A549 treated with RU486 at 1 μM for 4 hours (cell line): Measurements from ENCODE around the gene TMEM202. TPM values are rescaled to one million over a fixed set of nuclear protein-coding genes. Genes with fewer than 3 reads are reported as not detected.

Source experiments
- total RNA-seq: library from RNA; stranded (reverse); fragments of 200-300 nt; extraction: Qiagen RNA extraction; gene quantifications from 5 replicates; pipeline ENCODE4 v1.2.3, GENCODE V29; 2022; ENCODE audit warnings: low read depth

The TMEM202 gene
- total RNA-seq, result not detected in 5 replicates

GRCh38 chr15:72397796-72398588, at the start of gene TMEM202:
Gene TMEM202, plus strand, starts transcription at chr15:72398305. Its CDS starts 22 bp downstream, at chr15:72398327.

DNA sequence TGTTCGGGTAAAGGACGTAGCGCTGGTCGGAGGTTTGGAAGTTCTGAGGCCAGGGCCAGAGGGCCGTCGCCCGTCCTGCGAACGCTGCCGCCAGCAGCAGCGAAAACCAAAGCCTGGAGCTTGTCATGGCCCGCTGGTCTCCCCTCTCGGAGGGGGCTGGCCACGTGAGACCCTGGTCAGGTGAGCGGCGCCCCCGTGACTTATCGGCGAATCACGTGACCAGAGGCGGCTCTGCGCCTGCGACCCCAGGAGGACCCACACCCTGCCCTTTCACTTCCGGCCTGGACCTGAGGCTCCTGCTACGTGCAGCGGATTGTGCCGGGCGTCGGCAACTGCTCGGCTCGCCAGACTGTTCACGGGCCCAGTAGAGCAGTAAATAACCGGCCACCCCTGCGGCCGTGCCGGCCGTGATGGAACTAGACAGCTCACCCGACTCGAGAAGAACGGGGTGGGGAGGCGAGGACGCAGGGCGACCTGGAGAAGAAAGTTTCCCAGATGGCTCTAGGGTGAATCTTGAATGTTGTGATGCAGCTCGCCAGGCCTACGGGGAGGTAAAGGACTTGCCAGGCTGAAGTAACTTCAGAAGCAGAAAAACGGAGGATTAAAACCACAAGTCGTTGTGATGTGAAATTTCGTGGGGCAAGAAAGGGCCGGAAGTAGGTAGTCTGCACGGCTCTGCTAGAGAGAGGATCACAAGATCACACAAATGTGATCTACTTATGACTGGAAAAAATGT, 22.1 kb upstream of the TMEM202 start, which contains the start of gene HEXA:
Gene HEXA (minus strand): TSS at position 169 of the 736 bp plus-strand sequence. CDS start 42 bp downstream, at position 127.

Other genes starting within 250 kb of the TMEM202 start
- not detected in 5 replicates for gene GRAMD2A, start 200.5 kb upstream of the TMEM202 start, total RNA-seq
- 3,123 to 3,571 TPM (median 3,497 TPM) in 5 replicates for gene PKM, start 167.1 kb upstream of the TMEM202 start, total RNA-seq
- 46.6 to 67.1 TPM (median 58.9 TPM) in 5 replicates for gene PARP6, start 125.8 kb upstream of the TMEM202 start, total RNA-seq
- 0.08 to 0.15 TPM (median 0.11 TPM) in 5 replicates for gene CELF6, start 78.1 kb upstream of the TMEM202 start, total RNA-seq
- gene HEXA, start 22.3 kb upstream of the TMEM202 start, total RNA-seq, result 130 to 174 TPM (median 144 TPM) in 5 replicates
- gene ARIH1, start 76.0 kb downstream of the TMEM202 start, total RNA-seq, result 51.9 to 86.7 TPM (median 76.2 TPM) in 5 replicates